Stimulated activated CD4-positive, alpha-beta T cell treated with anti-CD3 and anti-CD28 coated beads, Interleukin-4, amount 100 ng/mL, for 24 hours (primary cell): ENCODE data around the gene HOMER2.
"Not testable (repeated sequence)": the region's sequence is repeated elsewhere in the genome, so short reads cannot be mapped to it uniquely, and the experiment has no call there.

Experiments used
- DNase-seq: peaks from one replicate; pipeline ENCODE4 v3.0.0-alpha.2; 2020

HOMER2 gene

DNA sequence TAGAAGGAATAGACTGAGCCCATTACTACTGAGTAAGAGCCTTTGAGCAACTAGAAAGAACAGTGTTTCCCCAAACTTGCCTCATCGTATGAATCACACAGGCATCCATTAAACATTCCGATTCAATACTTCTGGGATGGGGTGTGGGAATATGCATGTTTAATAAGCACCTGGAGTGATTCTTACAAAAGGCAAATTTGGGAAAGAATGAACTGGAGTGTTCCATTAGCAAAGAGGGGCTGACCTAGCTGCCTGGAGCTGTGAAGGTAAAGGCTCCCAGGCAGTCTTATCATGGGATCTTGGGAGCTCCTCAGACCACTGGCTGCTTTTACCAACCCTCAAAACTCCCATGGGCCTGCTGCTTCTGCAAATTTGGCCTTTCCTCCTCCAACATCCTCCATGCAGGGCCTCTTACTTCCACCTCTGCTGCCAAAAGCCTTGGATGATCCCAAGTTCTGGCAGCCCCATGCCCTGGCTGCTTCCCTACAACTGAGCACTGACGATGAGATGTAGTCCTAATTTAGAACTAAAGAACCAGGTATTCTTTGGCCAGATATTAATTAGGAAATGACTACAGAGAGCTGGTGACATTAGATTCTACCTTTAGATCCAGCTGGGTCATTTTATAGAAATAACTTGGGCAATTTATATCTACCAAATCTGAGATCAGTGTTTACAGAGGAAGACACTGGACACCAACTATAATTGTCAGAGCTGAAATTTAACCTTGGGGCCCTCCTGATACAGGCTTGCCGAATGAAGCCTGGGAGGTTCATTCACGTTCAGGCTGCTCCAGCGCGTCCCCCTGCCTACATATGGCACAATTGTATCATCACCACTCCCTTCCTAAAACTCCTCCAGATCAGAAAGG lies 11.2 kb upstream of the HOMER2 start:
- no peak for DNase-seq

DNA sequence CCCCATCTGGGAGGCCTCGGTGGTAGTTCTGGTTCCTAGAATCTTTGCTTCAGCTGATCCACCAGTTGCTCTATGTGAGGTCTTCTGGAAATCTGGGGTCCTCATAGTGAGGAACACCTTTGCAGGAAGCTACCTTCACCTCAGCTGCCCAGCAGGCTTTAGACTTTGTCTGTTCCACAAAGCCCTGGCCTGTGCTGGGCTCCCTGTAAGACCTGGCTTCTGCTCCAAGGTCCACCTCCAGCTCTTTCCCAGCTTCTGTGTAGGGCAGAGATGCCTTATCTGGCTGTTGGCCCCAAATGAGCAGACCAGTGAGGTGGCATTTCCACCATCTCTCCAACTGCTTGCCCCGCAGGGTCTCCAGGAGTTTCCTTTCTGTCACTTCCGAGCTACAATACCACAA lies 8.2 kb upstream of the HOMER2 start:
- DNase-seq = no peak

DNA sequence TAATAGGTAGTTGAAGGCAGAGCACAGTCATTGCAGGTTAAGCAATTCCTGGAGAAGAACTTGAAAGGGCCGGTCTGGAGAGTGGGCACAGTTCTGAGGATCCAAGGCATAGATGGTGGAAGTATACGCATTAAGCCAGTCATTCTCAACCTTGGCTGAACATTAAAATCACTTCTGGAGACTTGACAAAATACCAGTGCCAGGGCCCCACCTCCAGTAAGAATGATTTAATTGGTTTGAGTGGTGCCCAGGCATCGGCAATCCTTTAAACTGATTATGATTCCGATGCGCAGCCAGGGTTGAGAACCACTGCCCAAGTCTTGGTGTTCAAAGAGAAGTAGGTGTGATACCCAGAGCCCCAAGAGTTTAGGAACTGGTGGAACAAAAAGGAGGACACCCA lies 6.9 kb upstream of the HOMER2 start:
- no peak for DNase-seq

DNA sequence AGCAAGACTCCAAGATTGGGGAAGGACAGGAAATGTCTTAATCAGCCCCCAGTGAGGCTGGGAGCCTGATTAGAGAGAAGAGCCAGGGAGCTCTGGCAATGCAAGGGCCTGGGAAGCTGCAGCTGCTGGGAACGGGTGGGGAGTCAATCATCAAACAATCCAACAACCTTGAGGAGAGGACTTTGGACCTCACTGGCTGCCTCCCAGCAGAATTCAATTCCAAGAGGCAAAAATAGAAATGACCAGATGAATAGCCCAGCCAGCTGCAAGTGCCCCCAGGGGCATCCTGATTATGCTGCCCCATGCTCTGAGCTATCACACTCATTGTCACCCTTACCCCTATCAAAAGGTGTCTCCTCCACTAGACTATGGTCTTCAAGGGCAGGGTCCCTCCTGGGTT lies 6.1 kb upstream of the HOMER2 start:
- no peak for DNase-seq

DNA sequence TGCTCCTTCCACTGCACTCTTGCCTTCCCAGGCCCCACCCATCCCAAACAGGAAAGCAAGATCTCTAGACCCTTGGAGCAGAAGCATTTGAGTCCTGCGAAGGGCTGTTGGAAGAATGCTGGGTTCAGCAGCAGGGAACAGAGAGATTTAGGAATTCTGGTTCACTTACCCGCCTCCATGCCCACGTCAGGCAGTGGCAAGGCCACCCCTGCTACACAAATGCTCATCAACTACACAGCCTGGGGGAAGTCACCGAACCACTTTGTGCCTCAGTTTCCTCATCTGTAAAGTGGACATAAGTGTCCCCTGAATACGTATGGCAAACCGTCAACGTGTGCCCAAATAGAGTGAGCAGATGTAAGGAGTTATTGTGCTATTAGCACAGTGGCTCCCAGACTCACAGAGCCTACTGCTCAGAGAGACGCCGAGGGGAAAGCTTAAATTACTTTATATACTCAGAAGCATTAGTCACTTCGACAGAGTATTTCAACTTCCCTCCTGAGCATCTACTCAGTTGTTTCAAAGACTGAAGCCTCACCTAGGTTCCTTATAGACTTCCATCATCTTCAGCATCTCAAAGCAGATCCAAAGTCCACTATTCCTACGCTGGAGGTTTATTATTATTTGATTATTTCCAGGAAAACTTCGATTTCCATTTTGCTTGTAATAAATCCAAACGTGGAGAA lies 905 bp downstream of the HOMER2 start:
- DNase-seq = no peak

DNA sequence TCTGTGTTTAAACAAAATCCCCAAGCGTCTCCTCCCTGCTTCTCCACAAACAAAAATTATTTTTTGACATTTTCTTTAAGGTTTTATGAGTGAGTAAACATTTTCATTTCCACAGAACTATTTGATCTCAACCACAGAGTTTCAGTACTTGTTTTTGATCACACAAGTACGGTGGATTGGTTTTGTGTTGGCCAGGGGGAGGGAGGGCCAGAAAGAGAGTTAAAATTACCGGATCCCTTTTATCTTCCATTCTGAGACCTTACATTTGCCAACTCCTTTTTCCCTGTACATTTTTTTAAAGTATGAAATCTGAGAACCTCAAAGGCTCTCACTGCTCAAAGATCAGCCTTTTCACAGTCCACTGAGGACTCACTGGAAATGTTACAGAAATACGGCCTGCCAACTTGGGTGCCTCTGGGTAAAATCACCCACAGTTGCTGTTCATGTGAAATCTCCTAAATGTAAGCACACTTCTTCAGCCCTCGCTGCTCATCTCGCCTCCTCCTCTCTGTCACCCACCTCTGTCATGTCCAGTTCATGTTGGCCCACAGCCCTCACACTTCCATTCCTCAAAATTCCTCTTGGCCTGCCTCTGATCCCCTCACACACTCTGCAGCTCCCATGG lies 1.7 kb downstream of the HOMER2 start:
- no peak for DNase-seq

DNA sequence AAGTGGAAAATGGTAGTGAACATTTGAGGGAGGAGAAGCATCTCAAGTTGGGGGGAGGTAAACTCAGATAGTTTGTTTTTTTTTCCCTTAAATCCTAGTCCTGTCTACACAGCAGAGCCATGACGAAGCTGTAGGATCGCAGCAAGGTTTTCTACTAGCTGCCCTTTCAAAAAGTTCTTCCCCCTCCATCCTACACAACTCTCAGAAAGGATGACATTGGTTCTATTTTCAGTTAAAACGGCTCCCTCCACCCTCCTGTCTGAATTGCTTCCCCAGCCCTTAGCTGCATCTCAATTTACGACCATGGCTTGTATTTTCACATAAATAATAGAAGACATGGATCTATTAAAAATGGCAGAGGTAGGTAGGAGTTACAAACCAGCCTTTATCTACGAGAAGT lies 2.2 kb downstream of the HOMER2 start:
- DNase-seq = no peak

DNA sequence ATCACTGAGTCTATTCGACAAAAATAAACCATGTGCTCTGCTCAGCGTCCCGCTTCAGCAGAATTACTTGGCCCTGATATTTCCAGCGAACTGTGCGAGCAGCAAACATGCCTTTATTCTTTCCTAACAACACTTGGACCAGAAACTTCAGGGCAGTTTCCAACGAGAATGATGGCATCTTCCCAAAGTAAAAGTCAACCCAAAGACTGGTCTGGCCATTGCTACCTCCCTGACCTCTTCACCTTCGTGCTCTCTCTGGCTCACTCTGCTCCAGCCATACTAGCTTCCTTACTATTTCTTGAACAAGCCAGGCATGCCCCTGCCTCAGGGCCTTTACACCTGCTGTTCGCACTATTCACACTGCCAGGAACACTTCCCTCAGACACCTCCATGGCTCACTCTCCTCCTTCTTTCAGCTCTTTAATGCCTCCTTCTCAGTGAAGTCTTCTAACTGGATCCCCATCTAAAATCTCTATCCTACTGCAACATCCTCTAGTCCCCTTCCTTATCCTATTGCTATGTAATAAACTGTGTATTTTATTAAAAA lies 6.3 kb downstream of the HOMER2 start:
- DNase-seq = no peak

DNA sequence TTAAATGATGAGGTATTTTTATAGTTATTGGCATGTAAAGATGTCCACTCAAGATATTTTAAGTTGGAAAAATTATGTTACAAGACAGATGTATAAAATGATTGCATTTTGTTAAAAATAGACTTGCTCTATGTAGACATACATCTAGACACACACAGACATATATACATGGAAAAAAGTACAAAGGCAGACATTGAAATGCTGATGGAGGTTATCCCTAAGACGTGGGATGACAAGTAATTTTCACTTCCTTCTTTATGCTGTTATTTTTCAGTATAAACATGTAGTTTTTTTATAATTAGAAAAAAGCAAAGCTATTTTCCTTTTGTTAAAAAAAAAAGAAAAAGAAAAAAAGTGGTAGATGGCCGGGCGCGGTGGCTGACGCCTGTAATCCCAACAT lies 7.2 kb downstream of the HOMER2 start:
- DNase-seq = no peak

DNA sequence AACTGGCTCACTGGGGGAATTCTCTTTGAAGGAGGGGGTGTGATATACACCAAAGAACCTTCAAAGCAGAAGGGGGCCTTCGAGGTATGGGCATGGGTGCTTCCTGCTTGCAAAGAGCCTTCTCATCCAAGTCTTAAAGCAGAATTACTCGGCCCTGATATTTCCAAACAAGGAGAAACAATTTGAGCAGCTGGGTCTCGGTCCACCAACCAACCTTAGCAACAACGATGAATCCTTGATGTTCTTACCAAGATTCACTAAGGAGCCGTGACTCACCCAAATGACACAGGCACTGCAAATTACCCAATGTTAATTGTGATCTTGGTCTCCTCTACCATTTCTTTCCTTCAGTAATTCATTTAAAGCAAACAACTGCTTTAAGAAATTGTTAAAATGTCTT lies 7.7 kb downstream of the HOMER2 start:
- no peak for DNase-seq

DNA sequence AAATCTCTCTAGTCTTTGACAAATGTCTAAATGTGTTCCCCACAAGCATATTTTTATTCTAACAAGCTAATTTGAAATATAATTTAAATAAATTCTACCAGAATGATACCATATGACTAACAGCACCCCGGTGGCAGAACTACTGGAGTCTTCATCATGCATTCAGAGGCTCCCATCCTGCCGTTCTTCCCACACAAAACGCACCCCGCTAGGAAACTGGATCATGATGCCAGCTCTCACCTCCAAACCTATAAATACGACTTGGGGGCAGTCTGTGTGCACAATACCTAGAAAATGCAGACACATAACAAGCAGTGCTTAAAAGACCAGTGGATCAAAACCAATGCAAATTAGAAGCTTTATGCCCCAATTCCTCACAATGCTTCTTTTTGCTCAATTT lies 8.5 kb downstream of the HOMER2 start:
- no peak for DNase-seq

DNA sequence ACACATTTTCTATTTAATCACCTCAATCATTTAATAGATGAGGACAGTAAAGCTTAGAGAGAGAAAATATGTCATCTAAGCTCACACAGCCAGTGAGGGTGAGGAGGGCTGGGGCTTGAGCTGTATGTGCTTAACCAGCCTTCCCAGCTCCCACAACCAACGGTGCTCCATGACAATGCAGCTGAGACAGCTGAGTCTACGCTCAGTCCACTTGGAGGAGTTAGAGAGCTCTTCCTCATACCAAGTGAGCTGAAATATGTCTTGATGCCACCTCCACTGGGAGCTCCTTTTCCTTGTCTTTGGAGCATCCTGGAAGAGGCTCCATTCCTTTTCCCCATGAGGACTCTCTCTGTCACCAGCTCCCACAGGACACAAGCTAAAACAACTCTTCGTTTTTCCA lies 9.3 kb downstream of the HOMER2 start:
- DNase-seq = no peak

DNA sequence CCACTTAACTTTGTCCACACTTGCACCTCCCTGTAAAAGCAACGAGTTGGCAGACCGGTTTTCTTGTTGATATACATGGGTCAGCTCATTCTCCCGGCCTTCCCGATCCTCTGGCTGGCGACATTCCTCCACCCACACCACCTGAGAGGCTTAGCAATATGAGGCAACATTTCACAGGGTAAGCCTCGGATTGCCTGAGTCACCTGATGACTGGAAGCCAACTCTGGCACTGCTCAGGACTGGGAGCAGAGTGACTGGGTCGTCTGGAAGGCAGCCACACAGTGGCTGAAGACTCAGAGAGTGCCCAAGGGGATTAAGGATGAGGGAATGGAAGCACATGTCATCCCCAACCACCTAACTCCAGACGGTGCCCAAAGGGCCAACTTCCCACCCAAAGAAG lies 9.8 kb downstream of the HOMER2 start:
- no peak for DNase-seq

DNA sequence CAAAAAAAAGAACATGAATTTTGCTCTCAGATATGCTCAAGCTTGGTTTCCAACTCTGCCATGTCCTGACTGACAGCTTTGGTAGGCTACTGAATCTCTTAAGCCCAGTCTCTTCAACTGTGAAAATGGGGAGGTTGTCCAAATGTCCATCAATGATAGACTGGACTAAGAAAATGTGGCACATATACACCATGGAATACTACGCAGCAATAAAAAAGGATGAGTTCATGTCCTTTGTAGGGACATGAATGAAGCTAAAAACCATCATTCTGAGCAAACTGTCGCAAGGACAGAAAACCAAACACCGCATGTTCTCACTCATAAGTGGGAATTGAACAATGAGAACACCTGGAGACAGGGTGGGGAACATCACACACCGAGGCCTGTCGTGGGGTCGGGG lies 12.8 kb downstream of the HOMER2 start:
- not testable (repeated sequence) for DNase-seq

DNA sequence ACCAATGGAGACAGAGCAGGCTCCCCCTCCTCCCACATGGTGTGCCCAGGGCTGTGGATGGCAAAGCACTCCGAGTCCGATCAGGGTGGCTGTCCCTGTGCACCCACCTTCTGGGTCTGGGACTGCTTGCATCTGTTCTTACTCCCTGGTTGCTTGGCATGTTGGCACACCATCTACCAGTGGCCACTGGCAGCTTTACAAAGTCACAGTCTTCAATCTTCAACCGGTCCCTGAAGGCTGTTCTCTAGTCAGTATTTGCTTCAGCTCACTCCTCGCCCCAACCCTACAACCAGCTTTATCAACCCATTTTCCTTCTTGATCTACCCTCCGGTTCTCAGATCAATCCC lies 14.8 kb downstream of the HOMER2 start:
- no peak for DNase-seq

DNA sequence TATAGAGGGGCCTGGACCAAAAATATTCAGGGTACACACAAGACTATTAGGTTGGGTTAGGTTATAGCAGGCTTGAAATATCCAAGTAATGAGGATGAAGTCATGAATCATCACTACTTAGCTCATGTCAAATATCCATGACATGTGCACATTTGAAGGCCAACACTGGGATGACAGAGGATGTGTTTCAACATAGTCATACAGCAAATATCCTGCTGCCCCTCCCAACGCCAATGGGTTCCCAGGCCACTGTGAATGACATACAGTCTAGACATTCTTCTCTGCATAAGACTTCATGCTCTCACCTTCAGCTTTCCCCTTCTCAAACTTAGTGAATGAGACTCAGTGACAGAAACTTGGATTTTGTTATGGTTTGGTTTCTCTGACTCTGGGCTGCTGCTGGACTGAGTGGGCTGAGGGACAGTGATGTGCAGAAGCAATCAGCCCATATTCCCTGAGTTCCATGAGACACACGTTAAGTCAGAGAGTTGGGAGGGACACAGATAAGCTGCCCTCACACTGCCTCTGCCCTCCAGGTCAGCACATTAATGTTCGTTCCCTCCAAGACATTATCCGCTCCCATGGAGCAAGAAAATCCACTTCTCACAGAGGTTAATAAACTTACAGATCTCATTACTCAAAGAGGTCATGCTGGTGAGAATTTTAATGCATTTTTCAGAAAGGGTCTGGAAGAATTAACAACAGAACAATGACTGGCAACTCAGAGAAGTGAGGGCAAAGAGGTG lies 15.4 kb downstream of the HOMER2 start:
- no peak for DNase-seq

DNA sequence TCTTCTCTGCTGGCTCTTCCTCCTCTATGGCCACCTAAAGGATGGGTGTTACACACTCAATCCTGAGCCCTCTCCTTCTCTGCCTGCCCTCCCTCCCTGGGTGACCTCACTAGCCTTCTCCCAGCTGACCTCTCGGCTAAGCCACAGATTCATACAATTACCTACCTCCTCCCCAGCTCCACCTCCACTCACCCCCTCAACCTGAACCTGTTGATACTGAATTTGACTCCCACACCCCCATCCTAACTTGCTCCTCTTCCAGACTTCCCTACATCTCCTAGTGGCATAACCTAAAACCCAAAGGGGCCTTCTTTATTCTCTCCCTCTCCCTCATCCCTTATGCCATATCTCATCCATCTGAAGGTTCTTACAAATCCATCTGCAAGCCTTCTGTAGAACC lies 17.1 kb downstream of the HOMER2 start:
- no peak for DNase-seq

DNA sequence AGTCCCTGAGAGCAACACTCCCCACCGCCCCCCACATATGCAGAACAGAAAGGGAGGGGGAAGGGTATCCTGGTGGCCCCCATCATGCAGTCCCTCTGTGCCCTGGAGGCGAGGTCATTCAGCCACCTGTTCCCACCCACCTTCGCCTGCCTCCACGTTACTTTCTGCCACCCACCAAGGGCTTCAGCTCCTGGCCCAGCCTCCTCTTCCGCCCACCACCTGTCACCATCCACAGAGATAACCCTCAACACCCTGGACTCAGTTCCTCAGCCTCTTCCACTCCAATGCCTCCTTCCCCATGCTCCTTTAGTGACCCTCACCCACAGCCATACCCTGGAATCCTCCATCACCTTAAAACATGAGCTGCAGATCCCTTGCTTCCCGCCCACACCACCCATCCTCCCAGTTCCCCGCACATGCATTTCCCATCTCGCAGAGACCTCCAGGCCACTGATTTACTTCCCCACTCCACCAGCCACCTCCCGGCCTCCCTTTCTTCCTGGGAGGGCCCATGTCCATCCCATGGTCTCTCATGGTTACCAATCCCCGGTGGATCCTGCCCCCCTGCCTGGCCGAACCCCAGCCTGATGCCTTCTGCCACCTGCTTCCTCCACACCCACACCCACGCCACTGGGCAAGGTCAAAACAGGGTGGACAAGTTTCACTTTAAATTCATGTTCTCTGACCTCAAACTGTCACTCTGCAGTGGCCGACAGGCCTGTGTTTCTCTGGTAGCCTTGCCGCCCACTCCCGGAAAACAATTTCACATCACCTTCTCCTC lies 18.2 kb downstream of the HOMER2 start:
- no peak for DNase-seq

DNA sequence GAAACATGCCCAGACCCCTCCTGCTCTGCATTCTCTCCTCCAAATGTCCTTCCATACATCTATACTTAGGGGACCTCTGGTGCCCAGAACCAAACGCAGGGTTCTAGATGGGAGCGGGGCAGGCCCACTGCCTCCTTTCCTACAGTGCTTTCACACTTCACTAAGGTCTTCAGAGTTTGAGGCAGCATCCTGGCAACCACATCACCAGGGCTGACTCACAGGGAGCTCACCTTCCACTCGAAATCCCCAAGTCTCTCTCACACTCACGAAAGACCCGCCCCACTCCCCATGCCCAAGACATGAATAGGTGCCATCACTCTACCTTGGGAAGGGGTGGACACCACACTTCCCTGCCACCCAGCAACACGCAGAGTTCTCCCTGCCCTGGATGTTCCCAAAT lies 18.9 kb downstream of the HOMER2 start:
- DNase-seq = no peak

DNA sequence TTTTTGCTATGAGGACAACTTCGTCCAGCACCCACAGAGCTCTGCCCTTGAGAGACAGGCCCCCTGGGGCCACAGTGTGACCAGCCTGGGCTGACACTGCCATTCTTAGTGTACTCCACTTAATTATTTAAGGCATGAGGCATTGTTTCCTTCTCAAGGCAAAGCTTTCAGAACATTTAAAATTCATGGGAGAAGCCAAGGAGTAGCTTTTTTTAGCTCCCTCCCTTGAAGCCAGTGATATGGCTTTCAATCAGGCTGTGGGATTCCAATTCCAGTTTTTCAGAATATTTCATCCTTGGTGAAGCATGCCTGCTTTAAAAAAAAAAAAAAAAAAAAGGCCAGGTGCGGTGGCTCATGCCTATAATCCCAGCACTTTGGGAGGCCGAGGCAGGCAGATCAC lies 21.3 kb downstream of the HOMER2 start:
- no peak for DNase-seq

DNA sequence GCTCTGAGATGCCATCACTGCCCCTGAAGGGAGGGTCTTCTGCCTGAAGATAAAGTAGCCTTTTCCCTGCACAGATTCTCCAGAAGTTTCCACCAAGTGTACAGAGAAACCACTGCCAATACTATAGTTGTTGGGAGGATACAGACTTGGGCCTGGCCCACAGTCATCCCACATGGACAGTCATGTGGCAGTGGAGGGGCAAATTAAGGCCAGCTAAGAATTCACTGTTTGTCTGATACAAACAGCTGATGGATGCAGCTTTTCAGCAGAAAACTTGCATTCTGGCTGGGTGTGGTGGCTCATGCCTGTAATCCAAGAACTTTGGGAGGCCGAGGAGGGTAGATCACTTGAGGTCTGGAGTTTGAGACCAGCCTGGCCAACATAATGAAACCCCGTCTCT lies 22.1 kb downstream of the HOMER2 start:
- DNase-seq = no peak

DNA sequence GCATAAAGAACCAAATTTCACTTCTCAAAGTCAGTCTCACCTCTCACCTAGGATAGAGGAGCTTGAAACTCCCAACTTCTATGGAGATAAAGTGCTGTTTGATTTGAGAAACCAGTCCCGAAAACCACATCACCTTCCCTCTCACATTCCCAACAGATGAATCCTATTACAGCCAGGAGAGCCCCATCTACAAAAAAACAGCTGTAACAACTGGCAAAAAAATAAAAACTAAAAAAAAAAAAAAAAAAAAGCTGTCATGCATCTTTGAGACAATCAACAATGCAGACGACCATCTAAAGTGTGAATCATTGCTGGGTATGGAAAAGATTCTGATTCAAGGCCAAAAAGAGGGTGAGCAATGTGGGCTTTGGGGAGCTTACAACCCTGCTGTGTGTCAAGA lies 23.8 kb downstream of the HOMER2 start:
- DNase-seq = no peak
